COLO829 (cell line): ENCODE data around the gene SON.
"Not testable (repeated sequence)": the region's sequence is repeated elsewhere in the genome, so short reads cannot be mapped to it uniquely, and the experiment has no call there.

Experiments used
- DNase-seq: peaks from one replicate; pipeline ENCODE4 v3.0.0; 2012; ENCODE audit warnings: low spot score

The SON gene

DNA sequence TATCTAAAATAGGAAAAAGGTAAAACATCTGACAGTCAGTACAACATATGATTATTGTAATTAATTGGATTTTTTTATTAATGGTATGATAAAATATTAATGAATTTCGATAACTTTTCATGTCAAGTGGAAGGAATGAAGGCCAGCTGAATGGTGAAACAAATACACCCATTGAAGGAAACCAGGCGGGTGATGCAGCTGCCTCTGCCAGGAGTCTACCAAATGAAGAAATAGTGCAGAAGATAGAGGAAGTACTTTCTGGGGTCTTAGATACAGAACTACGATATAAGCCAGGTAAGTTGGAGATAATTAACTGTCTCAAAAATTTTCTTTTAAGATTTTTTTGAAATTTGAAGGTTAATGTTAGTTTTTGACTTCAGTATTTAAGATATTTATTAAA, 3.2 kb downstream of the SON start:
- no peak for DNase-seq

DNA sequence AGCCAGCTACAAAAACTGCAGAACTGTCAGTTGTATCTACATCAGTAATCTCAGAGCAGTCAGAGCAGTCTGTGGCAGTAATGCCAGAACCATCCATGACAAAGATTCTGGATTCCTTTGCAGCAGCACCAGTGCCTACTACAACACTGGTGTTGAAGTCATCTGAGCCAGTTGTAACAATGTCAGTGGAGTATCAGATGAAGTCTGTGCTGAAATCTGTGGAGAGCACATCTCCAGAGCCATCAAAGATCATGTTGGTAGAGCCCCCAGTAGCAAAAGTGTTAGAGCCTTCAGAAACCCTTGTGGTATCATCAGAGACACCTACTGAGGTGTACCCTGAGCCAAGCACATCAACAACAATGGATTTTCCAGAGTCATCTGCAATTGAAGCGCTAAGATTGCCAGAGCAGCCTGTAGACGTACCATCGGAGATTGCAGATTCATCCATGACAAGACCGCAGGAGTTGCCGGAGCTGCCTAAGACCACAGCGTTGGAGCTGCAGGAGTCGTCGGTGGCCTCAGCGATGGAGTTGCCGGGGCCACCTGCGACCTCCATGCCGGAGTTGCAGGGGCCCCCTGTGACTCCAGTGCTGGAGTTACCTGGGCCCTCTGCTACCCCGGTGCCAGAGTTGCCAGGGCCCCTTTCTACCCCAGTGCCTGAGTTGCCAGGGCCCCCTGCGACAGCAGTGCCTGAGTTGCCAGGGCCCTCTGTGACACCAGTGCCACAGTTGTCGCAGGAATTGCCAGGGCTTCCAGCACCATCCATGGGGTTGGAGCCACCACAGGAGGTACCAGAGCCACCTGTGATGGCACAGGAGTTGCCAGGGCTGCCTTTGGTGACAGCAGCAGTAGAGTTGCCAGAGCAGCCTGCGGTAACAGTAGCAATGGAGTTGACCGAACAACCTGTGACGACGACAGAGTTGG, 7.3 kb downstream of the SON start:
- DNase-seq: no peak

DNA sequence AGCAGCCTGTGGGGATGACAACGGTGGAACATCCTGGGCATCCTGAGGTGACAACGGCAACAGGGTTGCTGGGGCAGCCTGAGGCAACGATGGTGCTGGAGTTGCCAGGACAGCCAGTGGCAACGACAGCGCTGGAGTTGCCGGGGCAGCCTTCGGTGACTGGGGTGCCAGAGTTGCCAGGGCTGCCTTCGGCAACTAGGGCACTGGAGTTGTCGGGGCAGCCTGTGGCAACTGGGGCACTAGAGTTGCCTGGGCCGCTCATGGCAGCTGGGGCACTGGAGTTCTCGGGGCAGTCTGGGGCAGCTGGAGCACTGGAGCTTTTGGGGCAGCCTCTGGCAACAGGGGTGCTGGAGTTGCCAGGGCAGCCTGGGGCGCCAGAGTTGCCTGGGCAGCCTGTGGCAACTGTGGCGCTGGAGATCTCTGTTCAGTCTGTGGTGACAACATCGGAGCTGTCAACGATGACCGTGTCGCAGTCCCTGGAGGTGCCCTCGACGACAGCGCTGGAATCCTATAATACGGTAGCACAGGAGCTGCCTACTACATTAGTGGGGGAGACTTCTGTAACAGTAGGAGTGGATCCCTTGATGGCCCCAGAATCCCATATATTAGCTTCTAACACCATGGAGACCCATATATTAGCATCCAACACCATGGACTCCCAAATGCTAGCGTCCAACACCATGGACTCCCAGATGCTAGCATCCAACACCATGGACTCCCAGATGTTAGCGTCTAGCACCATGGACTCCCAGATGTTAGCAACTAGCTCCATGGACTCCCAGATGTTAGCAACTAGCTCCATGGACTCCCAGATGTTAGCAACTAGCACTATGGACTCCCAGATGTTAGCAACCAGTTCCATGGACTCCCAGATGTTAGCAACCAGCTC, 8.2 kb downstream of the SON start:
- no peak for DNase-seq

DNA sequence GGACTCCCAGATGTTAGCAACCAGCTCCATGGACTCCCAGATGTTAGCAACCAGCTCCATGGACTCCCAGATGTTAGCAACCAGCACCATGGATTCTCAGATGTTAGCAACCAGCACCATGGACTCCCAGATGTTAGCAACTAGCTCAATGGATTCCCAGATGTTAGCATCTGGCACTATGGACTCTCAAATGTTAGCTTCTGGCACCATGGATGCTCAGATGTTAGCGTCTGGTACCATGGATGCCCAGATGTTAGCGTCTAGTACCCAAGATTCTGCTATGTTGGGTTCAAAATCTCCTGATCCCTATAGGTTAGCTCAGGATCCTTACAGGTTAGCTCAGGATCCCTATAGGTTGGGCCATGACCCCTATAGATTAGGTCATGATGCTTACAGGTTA, 8.8 kb downstream of the SON start:
- no peak for DNase-seq

DNA sequence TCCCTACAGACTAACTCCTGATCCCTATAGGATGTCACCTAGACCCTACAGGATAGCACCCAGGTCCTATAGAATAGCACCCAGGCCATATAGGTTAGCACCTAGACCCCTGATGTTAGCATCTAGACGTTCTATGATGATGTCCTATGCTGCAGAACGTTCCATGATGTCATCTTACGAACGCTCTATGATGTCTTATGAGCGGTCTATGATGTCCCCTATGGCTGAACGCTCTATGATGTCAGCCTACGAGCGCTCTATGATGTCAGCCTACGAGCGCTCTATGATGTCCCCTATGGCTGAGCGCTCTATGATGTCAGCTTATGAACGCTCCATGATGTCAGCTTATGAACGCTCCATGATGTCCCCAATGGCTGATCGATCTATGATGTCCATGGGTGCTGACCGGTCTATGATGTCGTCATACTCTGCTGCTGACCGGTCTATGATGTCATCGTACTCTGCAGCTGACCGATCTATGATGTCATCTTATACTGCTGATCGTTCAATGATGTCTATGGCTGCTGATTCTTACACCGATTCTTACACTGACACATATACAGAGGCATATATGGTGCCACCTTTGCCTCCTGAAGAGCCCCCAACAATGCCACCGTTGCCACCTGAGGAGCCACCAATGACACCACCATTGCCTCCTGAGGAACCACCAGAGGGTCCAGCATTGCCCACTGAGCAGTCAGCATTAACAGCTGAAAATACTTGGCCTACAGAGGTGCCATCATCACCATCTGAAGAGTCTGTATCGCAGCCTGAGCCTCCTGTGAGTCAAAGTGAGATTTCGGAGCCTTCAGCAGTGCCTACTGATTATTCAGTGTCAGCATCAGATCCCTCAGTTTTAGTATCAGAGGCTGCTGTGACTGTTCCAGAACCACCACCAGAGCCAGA, 9.5 kb downstream of the SON start:
- DNase-seq: no peak

DNA sequence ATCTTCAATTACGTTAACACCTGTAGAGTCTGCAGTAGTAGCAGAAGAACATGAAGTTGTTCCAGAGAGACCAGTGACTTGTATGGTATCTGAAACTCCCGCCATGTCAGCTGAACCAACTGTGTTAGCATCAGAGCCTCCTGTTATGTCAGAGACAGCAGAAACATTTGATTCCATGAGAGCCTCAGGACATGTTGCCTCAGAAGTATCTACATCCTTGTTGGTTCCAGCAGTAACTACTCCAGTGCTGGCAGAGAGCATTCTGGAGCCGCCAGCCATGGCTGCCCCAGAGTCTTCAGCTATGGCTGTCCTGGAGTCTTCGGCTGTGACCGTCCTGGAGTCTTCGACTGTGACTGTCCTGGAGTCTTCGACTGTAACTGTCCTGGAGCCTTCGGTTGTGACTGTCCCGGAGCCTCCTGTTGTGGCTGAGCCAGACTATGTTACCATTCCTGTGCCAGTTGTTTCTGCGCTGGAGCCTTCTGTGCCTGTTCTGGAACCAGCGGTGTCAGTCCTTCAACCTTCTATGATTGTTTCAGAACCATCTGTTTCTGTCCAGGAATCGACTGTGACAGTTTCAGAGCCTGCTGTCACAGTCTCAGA, 10.3 kb downstream of the SON start:
- no peak for DNase-seq

DNA sequence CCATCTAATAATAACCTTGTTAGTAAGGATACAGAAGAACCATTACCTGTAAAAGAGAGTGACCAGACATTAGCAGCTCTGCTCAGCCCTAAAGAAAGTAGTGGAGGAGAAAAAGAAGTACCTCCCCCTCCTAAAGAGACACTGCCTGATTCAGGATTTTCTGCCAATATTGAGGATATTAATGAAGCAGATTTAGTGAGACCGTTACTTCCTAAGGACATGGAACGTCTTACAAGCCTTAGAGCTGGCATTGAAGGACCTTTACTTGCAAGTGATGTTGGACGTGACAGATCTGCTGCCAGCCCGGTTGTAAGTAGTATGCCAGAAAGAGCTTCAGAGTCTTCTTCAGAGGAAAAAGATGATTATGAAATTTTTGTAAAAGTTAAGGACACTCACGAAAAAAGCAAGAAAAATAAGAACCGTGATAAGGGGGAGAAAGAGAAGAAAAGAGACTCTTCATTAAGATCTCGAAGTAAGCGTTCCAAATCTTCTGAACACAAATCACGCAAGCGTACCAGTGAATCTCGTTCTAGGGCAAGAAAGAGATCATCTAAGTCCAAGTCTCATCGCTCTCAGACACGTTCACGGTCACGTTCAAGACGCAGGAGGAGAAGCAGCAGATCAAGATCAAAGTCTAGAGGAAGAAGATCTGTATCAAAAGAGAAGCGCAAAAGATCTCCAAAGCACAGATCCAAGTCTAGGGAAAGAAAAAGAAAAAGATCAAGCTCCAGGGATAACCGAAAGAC, 11.6 kb downstream of the SON start:
- DNase-seq: no peak

DNA sequence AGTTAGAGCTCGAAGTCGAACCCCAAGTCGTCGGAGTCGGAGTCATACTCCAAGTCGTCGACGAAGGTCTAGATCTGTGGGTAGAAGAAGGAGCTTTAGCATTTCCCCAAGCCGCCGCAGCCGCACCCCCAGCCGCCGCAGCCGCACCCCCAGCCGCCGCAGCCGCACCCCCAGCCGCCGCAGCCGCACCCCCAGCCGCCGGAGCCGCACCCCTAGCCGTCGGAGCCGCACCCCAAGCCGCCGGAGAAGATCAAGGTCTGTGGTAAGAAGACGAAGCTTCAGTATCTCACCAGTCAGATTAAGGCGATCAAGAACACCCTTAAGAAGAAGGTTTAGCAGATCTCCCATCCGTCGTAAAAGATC, 12.1 kb downstream of the SON start:
- no peak for DNase-seq

DNA sequence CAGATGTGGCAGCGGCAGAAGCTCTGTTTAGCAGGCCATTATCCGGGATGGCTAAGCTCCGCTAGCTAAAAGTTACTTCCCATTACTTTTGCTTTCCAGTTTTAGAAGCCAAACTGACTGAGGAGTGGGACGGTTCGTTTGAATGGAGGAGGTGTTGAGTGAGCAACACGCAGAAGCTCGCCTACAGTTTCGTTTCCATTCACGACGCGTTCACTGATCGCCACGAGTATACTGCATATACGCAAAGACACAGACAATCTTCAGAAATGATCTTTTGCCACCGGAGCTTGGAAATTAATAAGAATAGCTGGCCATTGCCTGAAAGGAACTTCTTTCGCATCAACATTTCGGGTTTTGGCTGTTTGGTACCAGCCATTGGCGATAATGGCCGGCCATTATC, 14.6 kb downstream of the SON start:
- DNase-seq: no peak

DNA sequence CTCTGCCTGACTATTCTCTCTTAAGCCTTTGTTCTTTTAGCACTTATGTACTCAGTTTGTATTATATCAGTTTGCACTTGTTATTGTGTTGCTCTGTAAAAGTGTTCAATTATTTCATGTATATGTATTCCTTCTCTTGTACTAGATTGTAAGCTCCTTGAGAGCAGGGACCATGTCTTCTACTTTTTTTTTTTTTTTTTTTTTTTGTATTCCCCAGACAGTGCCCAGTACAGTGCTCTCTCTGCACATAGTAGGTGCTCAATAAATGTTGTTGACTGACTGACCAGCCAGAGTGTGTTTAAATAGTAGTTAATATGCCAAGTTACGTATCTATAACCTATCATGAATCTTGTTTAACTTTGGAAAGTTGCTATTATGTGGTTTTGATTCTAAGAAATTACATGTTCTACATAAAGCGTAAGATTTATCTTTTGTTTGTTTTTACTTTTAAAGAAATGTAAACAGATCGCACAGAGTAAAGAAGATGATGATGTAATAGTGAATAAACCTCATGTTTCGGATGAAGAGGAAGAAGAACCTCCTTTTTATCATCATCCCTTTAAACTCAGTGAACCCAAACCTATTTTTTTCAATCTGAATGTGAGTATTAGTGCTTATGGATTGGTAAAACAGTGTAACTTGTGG, 16.1 kb downstream of the SON start:
- DNase-seq: no peak

DNA sequence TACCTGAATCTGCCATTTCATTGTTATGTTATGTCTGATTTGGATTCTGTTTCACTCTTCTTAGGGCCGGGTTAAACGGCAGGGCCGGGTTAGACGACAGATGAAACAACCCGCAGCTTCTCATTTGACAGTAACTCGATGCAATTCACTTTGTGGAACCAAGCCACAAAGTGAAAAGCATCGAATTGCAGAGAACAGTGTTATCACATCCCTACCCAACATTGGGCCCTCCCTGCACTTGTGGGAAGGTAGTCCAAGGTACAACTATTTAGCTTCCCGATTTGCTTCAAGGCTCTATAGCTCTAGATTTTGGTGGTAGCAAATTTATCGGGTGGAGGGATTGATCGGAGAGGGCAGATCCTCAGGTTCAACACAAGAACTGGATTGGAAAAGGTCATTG, 17.0 kb downstream of the SON start:
- no peak for DNase-seq

DNA sequence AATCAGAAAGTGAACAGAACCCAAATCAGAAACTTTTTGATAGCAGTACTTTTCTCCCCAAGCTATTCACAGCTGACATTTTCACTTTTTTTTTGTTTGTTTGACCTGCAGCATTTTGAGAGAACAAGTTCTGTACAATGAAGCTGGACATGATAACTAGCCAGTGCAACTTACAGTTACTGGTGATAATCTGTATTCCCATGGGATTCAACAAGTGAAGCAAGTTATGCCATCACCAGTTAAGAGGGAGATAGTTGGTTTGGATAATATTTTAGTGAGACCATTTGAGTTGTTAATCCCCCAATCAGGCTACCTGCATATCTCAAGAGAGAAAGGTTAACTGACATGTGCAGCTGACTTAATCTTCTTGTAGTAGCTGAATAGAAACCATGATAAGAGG, 18.1 kb downstream of the SON start:
- no peak for DNase-seq

DNA sequence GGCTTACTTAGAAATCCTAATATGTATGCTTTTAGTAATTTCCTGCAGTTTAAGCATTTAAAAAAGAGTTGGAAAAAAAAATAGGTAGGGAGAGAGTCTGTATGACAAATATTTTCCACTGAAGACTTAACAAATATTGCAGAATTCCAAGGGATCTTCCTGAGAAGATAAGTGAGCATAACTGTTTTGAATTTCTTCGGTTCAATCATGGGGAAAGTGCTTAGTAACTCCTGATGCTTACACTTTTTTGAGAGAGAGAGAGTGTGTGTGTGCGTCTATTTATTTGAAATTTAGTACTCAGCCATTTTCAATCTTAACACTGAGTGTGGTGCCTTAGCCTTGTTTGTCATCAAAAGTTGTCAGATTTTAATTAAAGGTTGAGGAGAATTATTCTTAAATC, 18.5 kb downstream of the SON start:
- no peak for DNase-seq

DNA sequence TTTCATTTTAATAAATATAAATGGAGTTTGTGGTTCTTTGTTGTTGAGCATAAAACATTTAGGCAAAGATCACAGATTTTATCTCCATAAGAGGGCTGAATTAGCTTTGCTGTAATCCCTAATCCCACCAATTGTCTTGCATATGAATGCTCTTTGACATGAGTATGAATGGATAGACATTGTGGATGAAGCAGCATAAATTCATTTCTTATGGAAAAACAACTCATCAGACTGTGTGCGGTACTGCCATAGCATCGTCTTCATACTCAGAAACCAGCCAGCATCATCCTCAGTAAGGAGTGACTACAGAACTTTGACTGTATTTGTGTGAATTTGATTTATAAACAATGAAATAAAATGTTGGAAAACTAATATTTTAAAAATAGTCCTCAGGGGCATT, 19.6 kb downstream of the SON start:
- no peak for DNase-seq

DNA sequence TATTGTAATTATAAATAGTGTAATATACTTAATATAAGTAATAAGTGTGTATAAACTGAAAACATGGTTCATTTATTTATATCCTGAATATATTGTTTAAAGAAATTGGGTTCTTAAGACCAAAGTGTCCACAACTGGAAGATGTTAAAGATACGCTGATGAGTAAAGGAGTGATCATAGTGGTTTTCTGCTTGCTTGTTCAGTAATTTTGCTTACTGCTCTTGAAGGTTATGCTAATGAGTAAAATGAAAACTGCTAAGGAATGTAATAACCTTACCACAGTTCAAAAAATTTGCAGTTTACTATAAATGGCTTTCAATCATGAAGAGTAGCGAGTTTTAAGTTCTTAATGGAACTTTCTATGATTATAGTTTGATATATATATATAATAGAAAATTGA, 23.7 kb downstream of the SON start:
- DNase-seq: no peak

DNA sequence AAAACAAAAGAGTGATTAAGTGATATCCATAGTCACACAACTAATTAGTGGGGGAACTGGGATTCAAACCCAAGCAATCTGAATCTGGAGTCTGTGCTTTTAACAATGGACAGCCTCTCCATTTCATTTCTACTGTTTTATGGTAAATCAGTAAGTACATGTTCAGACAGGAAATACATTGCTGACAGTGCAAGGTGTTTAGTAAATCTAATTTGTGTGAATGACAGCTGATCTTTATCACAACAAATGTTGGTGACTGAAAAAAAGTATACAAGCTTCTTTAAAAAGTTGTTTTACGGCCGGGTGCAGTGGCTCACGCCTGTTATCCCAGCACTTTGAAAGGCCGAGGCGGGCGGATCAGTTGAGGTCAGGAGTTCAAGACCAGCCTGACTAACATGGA, 25.1 kb downstream of the SON start:
- DNase-seq: no peak

DNA sequence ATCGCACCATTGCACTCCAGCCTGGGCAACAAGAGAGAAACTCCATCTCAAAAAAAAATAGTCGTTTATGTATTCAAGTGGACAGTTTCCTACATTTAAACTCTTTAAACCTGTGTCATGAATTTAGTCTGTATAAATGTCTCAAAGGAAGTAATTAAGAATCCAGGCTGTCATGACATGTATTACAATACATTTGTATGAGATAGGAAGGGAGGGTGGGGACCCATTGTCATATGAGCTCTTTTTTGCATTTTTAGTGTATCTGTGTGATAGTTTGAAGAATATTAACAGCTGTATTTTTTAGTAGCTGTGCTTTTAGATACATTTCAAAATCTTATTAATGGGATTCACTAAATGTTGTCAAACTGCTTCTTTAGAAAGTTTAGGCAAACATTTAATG, 25.6 kb downstream of the SON start:
- DNase-seq: no peak

DNA sequence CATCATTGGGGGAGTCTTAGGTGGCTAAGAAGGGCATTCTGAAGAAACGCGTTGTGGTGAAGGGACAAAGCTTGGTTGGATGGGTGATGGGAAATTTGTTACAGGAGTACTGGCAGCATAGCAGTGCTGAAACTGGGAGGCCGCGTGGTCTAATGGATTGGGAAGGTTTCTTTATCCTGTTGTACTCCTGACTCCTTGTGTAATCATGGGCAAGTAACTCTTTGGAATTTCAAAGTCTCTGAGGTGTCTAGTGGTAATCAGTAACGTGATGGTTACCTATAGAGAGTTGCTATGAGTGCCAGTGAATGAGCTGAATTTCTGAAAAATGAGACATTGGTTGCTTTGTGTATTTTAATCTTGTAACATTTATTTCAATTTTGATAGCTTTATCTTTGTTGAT, 27.2 kb downstream of the SON start:
- DNase-seq: no peak

DNA sequence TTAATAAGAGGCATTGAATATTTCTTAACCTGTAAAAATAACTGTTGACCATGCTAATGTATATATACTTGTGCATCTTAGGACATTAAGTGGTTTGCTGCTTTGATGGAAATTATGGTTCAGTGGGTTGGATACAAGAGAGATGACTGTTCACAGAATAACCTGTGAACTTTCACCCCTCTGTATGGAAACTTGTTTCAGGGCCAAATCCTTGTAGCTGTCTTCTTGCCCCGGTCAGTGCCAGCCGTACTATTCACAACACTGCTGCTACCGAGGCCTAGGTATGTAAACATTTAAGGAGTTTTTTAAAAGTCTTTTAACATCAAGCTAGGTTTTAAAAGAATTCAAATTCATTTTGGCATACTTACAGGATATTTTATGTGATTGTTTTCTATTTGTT, 29.5 kb downstream of the SON start:
- no peak for DNase-seq

DNA sequence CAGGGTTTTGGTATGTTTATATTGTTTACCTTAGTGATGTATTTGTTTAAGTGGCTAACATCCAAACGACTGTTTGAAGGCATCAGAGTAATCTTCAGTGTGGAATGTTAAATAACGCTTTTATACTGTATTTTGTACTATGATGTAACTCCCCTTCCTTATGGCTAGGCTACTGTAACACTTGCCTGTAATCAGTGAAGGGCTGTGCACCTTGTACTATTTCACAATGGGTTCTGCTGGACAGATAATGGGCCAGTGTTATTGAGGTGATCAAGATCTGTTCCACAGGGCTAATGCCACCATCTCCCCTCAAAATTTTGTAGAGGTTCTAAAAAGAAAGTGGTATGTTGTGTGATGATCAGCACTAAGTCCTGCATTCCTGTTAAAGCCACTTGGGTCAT, 33.9 kb downstream of the SON start:
- not testable (repeated sequence) for DNase-seq

DNA sequence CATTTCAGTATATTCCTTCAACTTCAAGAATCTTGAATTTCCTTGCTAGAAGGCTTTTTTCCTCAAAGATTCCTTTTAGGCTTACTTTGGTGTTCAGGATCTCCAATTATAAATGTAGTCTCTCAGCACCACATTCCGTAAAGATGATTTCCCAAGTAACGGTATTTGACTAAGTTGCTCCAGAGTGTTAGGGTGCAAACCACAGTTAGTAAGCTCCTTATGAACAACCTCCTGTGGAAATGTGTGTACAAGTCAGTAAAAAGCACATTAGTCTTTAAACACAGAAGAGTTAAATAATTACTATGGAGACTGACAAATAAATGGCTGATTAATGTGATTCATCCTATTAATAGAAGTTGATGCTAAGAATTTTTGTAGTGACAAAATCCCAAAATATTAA, 35.4 kb downstream of the SON start:
- DNase-seq: no peak
